HL-60 (cell line): Measurements from ENCODE around the gene TRIM9.

ENCODE experiments used
- DNase-seq, 2 experiments: peaks; one replicate each; pipeline ENCODE4 v3.0.0-alpha.2; 2010 to 2020; ENCODE audit warnings: low read depth in 1 of 2, low spot score in 1 of 2
- H3K27ac ChIP-seq: fragments of 250-450 bp; sonication (Bioruptor Pico); replicated peaks from 2 replicates; pipeline ENCODE4 v1.5.1; 2020; ENCODE audit warnings: mild to moderate bottlenecking, moderate library complexity
- H3K27me3 ChIP-seq: fragments of 250-450 bp; sonication (Bioruptor Pico); 2 replicates; pipeline ENCODE4 v1.5.1; 2021; ENCODE audit warnings: mild to moderate bottlenecking, moderate library complexity; ENCODE audit not compliant: insufficient read depth, poor library complexity, severe bottlenecking
- H3K4me3 ChIP-seq: replicated peaks from 2 replicates; pipeline ENCODE4 v1.5.1; 2011; ENCODE audit warnings: mild to moderate bottlenecking, control low read depth, low read length; ENCODE audit not compliant: insufficient read depth
- CTCF ChIP-seq: IDR thresholded peaks from one replicate; pipeline ENCODE4 v1.5.1; 2011; ENCODE audit warnings: low read length, control low read depth, inconsistent platforms; ENCODE audit not compliant: insufficient read depth
- GABPA ChIP-seq: IDR thresholded peaks from 2 replicates; pipeline ENCODE4 v1.6.1; 2012; ENCODE audit warnings: low read depth
- POLR2AphosphoS5 ChIP-seq: IDR thresholded peaks from 2 replicates; pipeline ENCODE4 v1.6.1; 2012; ENCODE audit warnings: low read depth
- SPI1 ChIP-seq: IDR thresholded peaks from 2 replicates; pipeline ENCODE4 v1.6.1; 2012; ENCODE audit warnings: low read depth, mild to moderate bottlenecking, borderline replicate concordance
- TF ChIP-seq, protein P1 (sequence below): IDR thresholded peaks from 2 replicates; pipeline ENCODE4 v1.6.1; 2012; ENCODE audit warnings: low read depth; ENCODE audit not compliant: insufficient replicate concordance

TRIM9 gene

GRCh38 chr14:51118993-51119392 lies 24.1 kb upstream of the TRIM9 start:
- no peak overlapping the region for H3K4me3 ChIP-seq
- no peak for DNase-seq
- no peak overlapping the region for H3K27ac ChIP-seq
- TF ChIP-seq POLR2AphosphoS5 (no peak), SPI1 (no peak), GABPA (no peak), CTCF (no peak)
- TF ChIP-seq, protein P1, sequence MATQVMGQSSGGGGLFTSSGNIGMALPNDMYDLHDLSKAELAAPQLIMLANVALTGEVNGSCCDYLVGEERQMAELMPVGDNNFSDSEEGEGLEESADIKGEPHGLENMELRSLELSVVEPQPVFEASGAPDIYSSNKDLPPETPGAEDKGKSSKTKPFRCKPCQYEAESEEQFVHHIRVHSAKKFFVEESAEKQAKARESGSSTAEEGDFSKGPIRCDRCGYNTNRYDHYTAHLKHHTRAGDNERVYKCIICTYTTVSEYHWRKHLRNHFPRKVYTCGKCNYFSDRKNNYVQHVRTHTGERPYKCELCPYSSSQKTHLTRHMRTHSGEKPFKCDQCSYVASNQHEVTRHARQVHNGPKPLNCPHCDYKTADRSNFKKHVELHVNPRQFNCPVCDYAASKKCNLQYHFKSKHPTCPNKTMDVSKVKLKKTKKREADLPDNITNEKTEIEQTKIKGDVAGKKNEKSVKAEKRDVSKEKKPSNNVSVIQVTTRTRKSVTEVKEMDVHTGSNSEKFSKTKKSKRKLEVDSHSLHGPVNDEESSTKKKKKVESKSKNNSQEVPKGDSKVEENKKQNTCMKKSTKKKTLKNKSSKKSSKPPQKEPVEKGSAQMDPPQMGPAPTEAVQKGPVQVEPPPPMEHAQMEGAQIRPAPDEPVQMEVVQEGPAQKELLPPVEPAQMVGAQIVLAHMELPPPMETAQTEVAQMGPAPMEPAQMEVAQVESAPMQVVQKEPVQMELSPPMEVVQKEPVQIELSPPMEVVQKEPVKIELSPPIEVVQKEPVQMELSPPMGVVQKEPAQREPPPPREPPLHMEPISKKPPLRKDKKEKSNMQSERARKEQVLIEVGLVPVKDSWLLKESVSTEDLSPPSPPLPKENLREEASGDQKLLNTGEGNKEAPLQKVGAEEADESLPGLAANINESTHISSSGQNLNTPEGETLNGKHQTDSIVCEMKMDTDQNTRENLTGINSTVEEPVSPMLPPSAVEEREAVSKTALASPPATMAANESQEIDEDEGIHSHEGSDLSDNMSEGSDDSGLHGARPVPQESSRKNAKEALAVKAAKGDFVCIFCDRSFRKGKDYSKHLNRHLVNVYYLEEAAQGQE = no peak
- H3K27me3 ChIP-seq = peaks cover 4% of the 10 kb centered on the region

GRCh38 chr14:51117593-51117992 lies 22.7 kb upstream of the TRIM9 start:
- no peak for TF ChIP-seq SPI1
- TF ChIP-seq, protein P1 = no peak
- no peak for TF ChIP-seq GABPA
- TF ChIP-seq POLR2AphosphoS5 = no peak
- TF ChIP-seq CTCF = no peak
- DNase-seq = no peak
- H3K4me3 ChIP-seq = no peak overlapping the region
- H3K27ac ChIP-seq = no peak overlapping the region
- H3K27me3 ChIP-seq = peaks cover 4% of the 10 kb centered on the region

GRCh38 chr14:51116682-51117081 lies 21.8 kb upstream of the TRIM9 start:
- Histone ChIP-seq H3K27me3 (no peaks in the 10 kb centered on the region), H3K27ac (no peak overlapping the region), H3K4me3 (no peak overlapping the region)
- TF ChIP-seq POLR2AphosphoS5 (no peak), GABPA (no peak), CTCF (no peak), SPI1 (no peak)
- TF ChIP-seq, protein P1 = no peak
- no peak for DNase-seq
